Lower leg skin (tissue), 3 donors: Measurements from ENCODE around the gene FOXF1.

Source experiments
- POLR2A ChIP-seq, 2 donors: fragments of 450-650 bp; IDR thresholded peaks; one replicate each; pipeline ENCODE4 v1.6.1; 2016 to 2017; ENCODE audit warnings: antibody characterized with exemption in 2 of 2, mild to moderate bottlenecking in 1 of 2, moderate library complexity in 1 of 2
- TF ChIP-seq, protein P1 (sequence below), 3 donors: fragments of 450-650 bp; IDR thresholded peaks; one replicate each; pipeline ENCODE4 v1.5.1; 2016; ENCODE audit warnings: antibody characterized with exemption in 3 of 3, mild to moderate bottlenecking in 3 of 3, moderate library complexity in 2 of 3

DNA sequence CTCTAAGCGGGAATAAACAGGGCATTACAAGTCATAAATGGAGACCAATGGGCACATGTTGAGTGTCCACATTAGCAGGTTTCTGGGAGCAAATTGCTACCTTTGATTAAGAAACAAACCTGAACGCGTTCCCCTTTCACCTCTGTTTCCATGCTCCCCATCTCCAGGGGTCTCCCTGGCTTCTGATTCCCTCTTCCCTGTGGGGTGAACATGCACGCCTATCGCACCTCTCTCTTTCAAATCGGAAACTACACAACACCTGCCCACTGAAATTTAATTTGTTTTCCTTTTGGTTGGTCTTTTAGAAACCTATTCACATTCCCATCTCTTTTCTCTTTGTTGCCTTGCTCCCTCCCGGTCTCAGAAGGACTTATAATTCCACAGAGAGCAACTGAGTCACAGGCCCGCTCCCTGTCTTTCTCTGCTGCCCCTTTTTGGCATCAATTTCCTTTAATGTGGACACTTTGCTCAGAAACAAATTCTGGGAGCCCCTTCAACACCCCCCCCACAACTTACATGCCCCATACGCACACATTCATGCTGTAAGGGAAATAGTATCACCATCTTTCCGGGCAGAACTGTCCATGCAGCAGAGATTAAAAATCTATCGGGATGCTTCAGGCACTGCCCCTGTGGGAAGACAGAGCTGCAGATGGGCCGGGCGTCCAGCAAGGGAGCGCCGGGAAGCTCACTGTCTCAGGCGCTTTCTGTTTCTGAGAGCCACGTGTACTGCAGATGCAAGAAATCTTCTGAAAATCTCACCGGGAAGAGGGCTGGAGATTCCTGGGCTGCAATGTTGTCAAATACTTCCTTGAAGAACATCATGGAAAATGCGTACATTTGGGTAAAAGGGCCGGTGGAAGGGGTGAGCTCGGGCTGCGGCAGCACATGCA is 7.2 kb upstream of the FOXF1 start:
- TF ChIP-seq, protein P1, sequence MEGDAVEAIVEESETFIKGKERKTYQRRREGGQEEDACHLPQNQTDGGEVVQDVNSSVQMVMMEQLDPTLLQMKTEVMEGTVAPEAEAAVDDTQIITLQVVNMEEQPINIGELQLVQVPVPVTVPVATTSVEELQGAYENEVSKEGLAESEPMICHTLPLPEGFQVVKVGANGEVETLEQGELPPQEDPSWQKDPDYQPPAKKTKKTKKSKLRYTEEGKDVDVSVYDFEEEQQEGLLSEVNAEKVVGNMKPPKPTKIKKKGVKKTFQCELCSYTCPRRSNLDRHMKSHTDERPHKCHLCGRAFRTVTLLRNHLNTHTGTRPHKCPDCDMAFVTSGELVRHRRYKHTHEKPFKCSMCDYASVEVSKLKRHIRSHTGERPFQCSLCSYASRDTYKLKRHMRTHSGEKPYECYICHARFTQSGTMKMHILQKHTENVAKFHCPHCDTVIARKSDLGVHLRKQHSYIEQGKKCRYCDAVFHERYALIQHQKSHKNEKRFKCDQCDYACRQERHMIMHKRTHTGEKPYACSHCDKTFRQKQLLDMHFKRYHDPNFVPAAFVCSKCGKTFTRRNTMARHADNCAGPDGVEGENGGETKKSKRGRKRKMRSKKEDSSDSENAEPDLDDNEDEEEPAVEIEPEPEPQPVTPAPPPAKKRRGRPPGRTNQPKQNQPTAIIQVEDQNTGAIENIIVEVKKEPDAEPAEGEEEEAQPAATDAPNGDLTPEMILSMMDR (IDR thresholded peaks at IDR 0.05): no peak
- no peak for TF ChIP-seq POLR2A (IDR thresholded peaks at IDR 0.05)
